Loucy (cell line): ENCODE measurements around the gene MAP7D2.

ENCODE experiments used
- EZH2phosphoT487 ChIP-seq: fragments of 200-600 bp; IDR thresholded peaks from 2 replicates; pipeline ENCODE4 v1.6.1; 2018; ENCODE audit warnings: antibody characterized with exemption, mild to moderate bottlenecking, moderate library complexity, borderline replicate concordance
- TF ChIP-seq, protein P1 (sequence below): fragments of 200-600 bp; sonication (generic); conservative IDR thresholded peaks from 2 replicates; pipeline ENCODE4 v1.5.1; 2014; ENCODE audit warnings: mild to moderate bottlenecking, antibody characterized with exemption, low read length

DNA sequence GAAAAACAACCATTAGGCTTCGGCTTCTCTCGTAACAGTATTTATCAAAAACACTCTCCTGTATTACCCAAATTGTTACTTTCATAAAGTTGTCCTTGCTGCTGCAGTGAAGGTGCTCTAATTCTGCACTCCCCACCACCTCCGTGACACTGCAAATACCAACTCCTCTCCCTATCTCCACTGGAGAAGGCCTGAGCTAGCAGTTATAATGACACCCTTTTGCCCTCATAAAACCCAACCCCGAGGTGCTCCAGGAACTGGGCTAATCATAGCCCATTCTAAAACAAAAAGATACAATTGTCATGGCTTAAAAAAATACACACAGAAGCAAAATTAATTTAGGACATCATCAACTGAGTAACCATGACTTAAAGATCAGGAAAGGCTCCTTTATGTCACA lies 59.2 kb downstream of the MAP7D2 start:
- TF ChIP-seq, protein P1, sequence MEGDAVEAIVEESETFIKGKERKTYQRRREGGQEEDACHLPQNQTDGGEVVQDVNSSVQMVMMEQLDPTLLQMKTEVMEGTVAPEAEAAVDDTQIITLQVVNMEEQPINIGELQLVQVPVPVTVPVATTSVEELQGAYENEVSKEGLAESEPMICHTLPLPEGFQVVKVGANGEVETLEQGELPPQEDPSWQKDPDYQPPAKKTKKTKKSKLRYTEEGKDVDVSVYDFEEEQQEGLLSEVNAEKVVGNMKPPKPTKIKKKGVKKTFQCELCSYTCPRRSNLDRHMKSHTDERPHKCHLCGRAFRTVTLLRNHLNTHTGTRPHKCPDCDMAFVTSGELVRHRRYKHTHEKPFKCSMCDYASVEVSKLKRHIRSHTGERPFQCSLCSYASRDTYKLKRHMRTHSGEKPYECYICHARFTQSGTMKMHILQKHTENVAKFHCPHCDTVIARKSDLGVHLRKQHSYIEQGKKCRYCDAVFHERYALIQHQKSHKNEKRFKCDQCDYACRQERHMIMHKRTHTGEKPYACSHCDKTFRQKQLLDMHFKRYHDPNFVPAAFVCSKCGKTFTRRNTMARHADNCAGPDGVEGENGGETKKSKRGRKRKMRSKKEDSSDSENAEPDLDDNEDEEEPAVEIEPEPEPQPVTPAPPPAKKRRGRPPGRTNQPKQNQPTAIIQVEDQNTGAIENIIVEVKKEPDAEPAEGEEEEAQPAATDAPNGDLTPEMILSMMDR, result no peak
- TF ChIP-seq EZH2phosphoT487, result no peak
